Gastroesophageal sphincter (tissue), 4 donors: ENCODE measurements around the gene USHBP1. TPM values are rescaled to one million over a fixed set of nuclear protein-coding genes. Genes with fewer than 3 reads are reported as not detected.

ENCODE experiments used
- ATAC-seq: fragments of 150-250 bp; one replicate; pipeline ENCODE4 v1.9.1; 2016; ENCODE audit warnings: mild to moderate bottlenecking, moderate library complexity
- H3K27ac ChIP-seq, 4 donors: fragments of 200-600 bp; sonication (generic) in 3 of 4; 1 replicate in 3 of 4; 2 replicates in 1 of 4; pipeline ENCODE4 v1.5.1; 2016 to 2019
- H3K27me3 ChIP-seq: fragments of 200-600 bp; sonication (generic); one replicate; pipeline ENCODE4 v1.5.1; 2019
- H3K36me3 ChIP-seq, 2 donors: fragments of 200-600 bp; sonication (generic); one replicate each; pipeline ENCODE4 v1.5.1; 2019; ENCODE audit warnings: control low read depth in 1 of 2
- H3K4me1 ChIP-seq, 3 donors: fragments of 200-600 bp; sonication (generic); 1 replicate in 2 of 3; 2 replicates in 1 of 3; pipeline ENCODE4 v1.5.1; 2016 to 2019; ENCODE audit warnings: control low read depth in 2 of 3
- H3K4me3 ChIP-seq, 2 donors: fragments of 200-600 bp; sonication (generic); one replicate each; pipeline ENCODE4 v1.5.1; 2019; ENCODE audit warnings: mild to moderate bottlenecking in 1 of 2, moderate library complexity in 1 of 2
- H3K9me3 ChIP-seq, 3 donors: fragments of 200-600 bp; sonication (generic); one replicate each; pipeline ENCODE4 v1.5.1; 2017 to 2019; ENCODE audit warnings: control low read depth in 2 of 3
- CTCF ChIP-seq, 4 experiments: fragments of 200-600 bp in 2 of 4; fragments of 450-650 bp in 2 of 4; sonication (generic) in 1 of 4; IDR thresholded peaks; one replicate each; pipeline ENCODE4 v1.5.1; 2017 to 2019; ENCODE audit warnings: antibody characterized with exemption in 4 of 4, mild to moderate bottlenecking in 2 of 4, moderate library complexity in 2 of 4
- EP300 ChIP-seq: sonication (generic); formaldehyde crosslinking; IDR thresholded peaks from one replicate; pipeline ENCODE4 v1.6.1; 2017; ENCODE audit warnings: antibody characterized with exemption, mild to moderate bottlenecking
- POLR2A ChIP-seq, 2 donors: fragments of 450-650 bp; IDR thresholded peaks; one replicate each; pipeline ENCODE4 v1.6.1; 2017; ENCODE audit warnings: antibody characterized with exemption in 2 of 2, mild to moderate bottlenecking in 2 of 2, moderate library complexity in 1 of 2
- POLR2AphosphoS5 ChIP-seq: sonication (generic); formaldehyde crosslinking; IDR thresholded peaks from one replicate; pipeline ENCODE4 v1.6.1; 2017; ENCODE audit warnings: antibody characterized with exemption
- WGBS, 2 donors: methylation state at CpG; one replicate each; pipeline ENCODE4 v1.1.5; 2018; ENCODE audit warnings: low coverage in 1 of 2; 5-methylcytosine and 5-hydroxymethylcytosine counted together
- total RNA-seq, 4 donors: library from RNA; depleted of rRNA; stranded (reverse); fragments of >200 nt; gene quantifications; one replicate each; pipeline ENCODE4 v1.1.0, GENCODE V29; 2016

The USHBP1 gene
- total RNA-seq, 4 donors from 2014 or later = 4.6 to 9.6 (median 5.1) TPM

- peaks cover 0 to 66% of the 10 kb centered on the region in 2 donors for H3K36me3 ChIP-seq
- WGBS, 2 donors = 0% methylated on average over 1 to 2 of the region's 56 CpGs
Measured at GRCh38 chr19:17215127-17215971, 49.2 kb downstream of the USHBP1 start, which contains the start of gene USE1. USE1 (plus strand) TSS chr19:17215357; CDS start chr19:17215406, 49 bp downstream.

GRCh38 chr19:17214508-17215126 lies 49.9 kb downstream of the USHBP1 start:
- H3K36me3 ChIP-seq = peaks cover 0 to 72% of the 10 kb centered on the region in 2 donors
- H3K9me3 ChIP-seq = no peaks in the 10 kb centered on the region
- H3K4me1 ChIP-seq = peaks cover 0 to 21% (median 10%) of the 10 kb centered on the region in 3 donors
- H3K27ac ChIP-seq = peak overlapping the region; percentile 48 to 95 (median 92)
- H3K4me3 ChIP-seq = peak overlapping the region; percentile 48 to 79
- WGBS, 2 donors = 3 to 21% methylated on average over 5 to 13 of the region's 16 CpGs
- TF ChIP-seq POLR2AphosphoS5 (no peak), POLR2A (IDR thresholded peaks at IDR 0.05) (no peak), EP300 (no peak), CTCF (IDR thresholded peaks at IDR 0.05) (no peak)
- no peak for ATAC-seq
- no peaks in the 10 kb centered on the region for H3K27me3 ChIP-seq

More at GRCh38 chr19:17215127-17215971, 49.2 kb downstream of the USHBP1 start, which contains the start of gene USE1:
- no peaks in the 10 kb centered on the region for H3K27me3 ChIP-seq
- no peaks in the 10 kb centered on the region for H3K9me3 ChIP-seq
- H3K4me1 ChIP-seq = peaks cover 0 to 21% (median 13%) of the 10 kb centered on the region in 3 donors
- peak; percentile 77 for TF ChIP-seq POLR2AphosphoS5
- no peak for TF ChIP-seq EP300
- TF ChIP-seq CTCF (IDR thresholded peaks at IDR 0.05) = no peak
- TF ChIP-seq POLR2A (IDR thresholded peaks at IDR 0.05) = peak; percentile 31 to 53
- H3K27ac ChIP-seq = peak within 1 kb of the TSS; percentile 48 to 95 (median 92)
- ATAC-seq = peak; percentile 97
- H3K4me3 ChIP-seq = peak within 1 kb of the TSS; percentile 48 to 79

- TF ChIP-seq POLR2A (IDR thresholded peaks at IDR 0.05) (no peak), EP300 (no peak), POLR2AphosphoS5 (no peak), CTCF (IDR thresholded peaks at IDR 0.05) (no peak)
- 67 to 80% methylated on average over 1 to 2 of the region's 5 CpGs for WGBS, 2 donors
- H3K4me3 ChIP-seq = no peak overlapping the region
- H3K36me3 ChIP-seq = peaks cover 0 to 72% of the 10 kb centered on the region in 2 donors
- no peak overlapping the region for H3K27ac ChIP-seq
- H3K4me1 ChIP-seq = peaks cover 0 to 21% (median 10%) of the 10 kb centered on the region in 3 donors
- ATAC-seq = no peak
- H3K9me3 ChIP-seq = no peaks in the 10 kb centered on the region
- no peaks in the 10 kb centered on the region for H3K27me3 ChIP-seq
Measured at GRCh38 chr19:17213334-17213733, 51.2 kb downstream of the USHBP1 start.

- H3K36me3 ChIP-seq = peaks cover 0 to 70% of the 10 kb centered on the region in 2 donors
- WGBS, 2 donors = 71% methylated on average over 1 to 5 of the region's 58 CpGs
Measured at GRCh38 chr19:17211547-17212446, 52.7 kb downstream of the USHBP1 start.

More at GRCh38 chr19:17211547-17212446, 52.7 kb downstream of the USHBP1 start:
- Histone ChIP-seq H3K4me3 (no peak overlapping the region), H3K27ac (no peak overlapping the region), H3K4me1 (peaks cover 0 to 21% (median 10%) of the 10 kb centered on the region in 3 donors), H3K27me3 (no peaks in the 10 kb centered on the region), H3K9me3 (no peaks in the 10 kb centered on the region)
- ATAC-seq = no peak
- no peak for TF ChIP-seq POLR2AphosphoS5
- no peak for TF ChIP-seq CTCF (IDR thresholded peaks at IDR 0.05)
- TF ChIP-seq POLR2A (IDR thresholded peaks at IDR 0.05) = no peak
- TF ChIP-seq EP300 = no peak
